Measurements from ENCODE around the gene LGI1.

DNA sequence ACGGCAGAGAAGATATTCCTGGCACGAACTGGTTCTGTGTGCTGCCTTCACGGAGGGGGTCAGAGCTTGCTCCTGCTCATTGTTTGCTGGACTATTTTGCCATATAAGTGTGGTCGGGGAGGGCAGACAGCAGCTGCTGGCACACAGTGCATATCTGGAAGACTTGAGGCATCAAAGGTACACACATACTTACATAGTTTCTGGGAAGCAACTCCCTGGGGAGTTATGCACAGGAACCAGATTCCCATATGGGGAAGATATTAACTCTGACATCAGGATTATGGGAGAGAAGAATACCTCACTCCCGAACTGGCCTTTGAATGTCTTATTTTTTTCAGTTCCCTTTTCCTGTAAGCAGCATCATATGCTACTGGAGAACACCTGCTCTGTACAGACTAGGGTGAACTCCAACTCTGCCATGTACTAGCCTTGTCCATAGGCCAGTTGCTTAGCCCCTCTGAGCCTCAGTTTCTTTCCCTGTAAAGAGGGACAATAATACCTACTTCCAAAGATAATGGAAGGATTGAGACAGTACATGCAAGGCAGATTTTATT lies 41.5 kb downstream of the LGI1 start:
- TF ChIP-seq, protein P1, sequence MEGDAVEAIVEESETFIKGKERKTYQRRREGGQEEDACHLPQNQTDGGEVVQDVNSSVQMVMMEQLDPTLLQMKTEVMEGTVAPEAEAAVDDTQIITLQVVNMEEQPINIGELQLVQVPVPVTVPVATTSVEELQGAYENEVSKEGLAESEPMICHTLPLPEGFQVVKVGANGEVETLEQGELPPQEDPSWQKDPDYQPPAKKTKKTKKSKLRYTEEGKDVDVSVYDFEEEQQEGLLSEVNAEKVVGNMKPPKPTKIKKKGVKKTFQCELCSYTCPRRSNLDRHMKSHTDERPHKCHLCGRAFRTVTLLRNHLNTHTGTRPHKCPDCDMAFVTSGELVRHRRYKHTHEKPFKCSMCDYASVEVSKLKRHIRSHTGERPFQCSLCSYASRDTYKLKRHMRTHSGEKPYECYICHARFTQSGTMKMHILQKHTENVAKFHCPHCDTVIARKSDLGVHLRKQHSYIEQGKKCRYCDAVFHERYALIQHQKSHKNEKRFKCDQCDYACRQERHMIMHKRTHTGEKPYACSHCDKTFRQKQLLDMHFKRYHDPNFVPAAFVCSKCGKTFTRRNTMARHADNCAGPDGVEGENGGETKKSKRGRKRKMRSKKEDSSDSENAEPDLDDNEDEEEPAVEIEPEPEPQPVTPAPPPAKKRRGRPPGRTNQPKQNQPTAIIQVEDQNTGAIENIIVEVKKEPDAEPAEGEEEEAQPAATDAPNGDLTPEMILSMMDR (IDR thresholded peaks at IDR 0.05) = no peak
- TF ChIP-seq POLR2AphosphoS5 (IDR thresholded peaks at IDR 0.05) = no peak

Measured in breast epithelium (tissue), 3 donors.